ENCODE measurements around the gene ACTL9. TPM values are rescaled to one million over a fixed set of nuclear protein-coding genes. Genes with fewer than 3 reads are reported as not detected.

Gene ACTL9
- polyA plus RNA-seq, 2 donors: not detected

GRCh38 chr19:8673276-8673891 lies 25.2 kb downstream of the ACTL9 start:
- no peaks in the 10 kb centered on the region for H3K36me3 ChIP-seq (ENCODE audit: control insufficient read depth in 2 of 2, insufficient read depth in 2 of 2, low read length in 1 of 2)
- H3K9me3 ChIP-seq (ENCODE audit: control insufficient read depth in 2 of 2, insufficient read depth in 1 of 2, low read depth in 1 of 2, low read length in 1 of 2): peaks cover 0 to 2% of the 10 kb centered on the region in 2 donors
- H3K4me3 ChIP-seq (ENCODE audit: low read depth in 1 of 2, low read length in 2 of 2): no peak overlapping the region
- no peaks in the 10 kb centered on the region for H3K27me3 ChIP-seq (ENCODE audit: control insufficient read depth in 1 of 2, insufficient read depth in 2 of 2, low read length in 2 of 2)
- WGBS, 2 donors: 66 to 73% methylated on average over 6 of the region's 6 CpGs
- no peak overlapping the region for H3K27ac ChIP-seq (ENCODE audit: low read depth in 2 of 2, low read length in 1 of 2)
- H3K4me1 ChIP-seq (ENCODE audit: control insufficient read depth in 2 of 2, insufficient read depth in 2 of 2, low read length in 1 of 2): no peaks in the 10 kb centered on the region

GRCh38 chr19:8666814-8667405 lies 31.7 kb downstream of the ACTL9 start:
- Histone ChIP-seq H3K4me1 (ENCODE audit: control insufficient read depth in 2 of 2, insufficient read depth in 2 of 2, low read length in 1 of 2) (no peaks in the 10 kb centered on the region), H3K4me3 (ENCODE audit: low read depth in 1 of 2, low read length in 2 of 2) (no peak overlapping the region), H3K27me3 (ENCODE audit: control insufficient read depth in 1 of 2, insufficient read depth in 2 of 2, low read length in 2 of 2) (no peaks in the 10 kb centered on the region), H3K27ac (ENCODE audit: low read depth in 2 of 2, low read length in 1 of 2) (no peak overlapping the region), H3K36me3 (ENCODE audit: control insufficient read depth in 2 of 2, insufficient read depth in 2 of 2, low read length in 1 of 2) (no peaks in the 10 kb centered on the region), H3K9me3 (ENCODE audit: control insufficient read depth in 2 of 2, insufficient read depth in 1 of 2, low read depth in 1 of 2, low read length in 1 of 2) (no peaks in the 10 kb centered on the region)
- 62 to 72% methylated on average over 9 of the region's 9 CpGs for WGBS, 2 donors

- Histone ChIP-seq H3K27ac (ENCODE audit: low read depth in 2 of 2, low read length in 1 of 2) (no peak overlapping the region), H3K4me3 (ENCODE audit: low read depth in 1 of 2, low read length in 2 of 2) (no peak overlapping the region), H3K27me3 (ENCODE audit: control insufficient read depth in 1 of 2, insufficient read depth in 2 of 2, low read length in 2 of 2) (no peaks in the 10 kb centered on the region), H3K9me3 (ENCODE audit: control insufficient read depth in 2 of 2, insufficient read depth in 1 of 2, low read depth in 1 of 2, low read length in 1 of 2) (no peaks in the 10 kb centered on the region), H3K4me1 (ENCODE audit: control insufficient read depth in 2 of 2, insufficient read depth in 2 of 2, low read length in 1 of 2) (no peaks in the 10 kb centered on the region), H3K36me3 (ENCODE audit: control insufficient read depth in 2 of 2, insufficient read depth in 2 of 2, low read length in 1 of 2) (no peaks in the 10 kb centered on the region)
- WGBS, 2 donors: 59 to 67% methylated on average over 3 of the region's 3 CpGs
Measured at GRCh38 chr19:8665468-8666213, 33.0 kb downstream of the ACTL9 start.

- Histone ChIP-seq H3K4me3 (ENCODE audit: low read depth in 1 of 2, low read length in 2 of 2) (no peak overlapping the region), H3K27me3 (ENCODE audit: control insufficient read depth in 1 of 2, insufficient read depth in 2 of 2, low read length in 2 of 2) (no peaks in the 10 kb centered on the region), H3K36me3 (ENCODE audit: control insufficient read depth in 2 of 2, insufficient read depth in 2 of 2, low read length in 1 of 2) (no peaks in the 10 kb centered on the region), H3K4me1 (ENCODE audit: control insufficient read depth in 2 of 2, insufficient read depth in 2 of 2, low read length in 1 of 2) (no peaks in the 10 kb centered on the region), H3K27ac (ENCODE audit: low read depth in 2 of 2, low read length in 1 of 2) (no peak overlapping the region), H3K9me3 (ENCODE audit: control insufficient read depth in 2 of 2, insufficient read depth in 1 of 2, low read depth in 1 of 2, low read length in 1 of 2) (no peaks in the 10 kb centered on the region)
- WGBS, 2 donors: 63 to 65% methylated on average over 4 of the region's 4 CpGs
Measured at GRCh38 chr19:8664671-8665057, 33.9 kb downstream of the ACTL9 start.

DNA sequence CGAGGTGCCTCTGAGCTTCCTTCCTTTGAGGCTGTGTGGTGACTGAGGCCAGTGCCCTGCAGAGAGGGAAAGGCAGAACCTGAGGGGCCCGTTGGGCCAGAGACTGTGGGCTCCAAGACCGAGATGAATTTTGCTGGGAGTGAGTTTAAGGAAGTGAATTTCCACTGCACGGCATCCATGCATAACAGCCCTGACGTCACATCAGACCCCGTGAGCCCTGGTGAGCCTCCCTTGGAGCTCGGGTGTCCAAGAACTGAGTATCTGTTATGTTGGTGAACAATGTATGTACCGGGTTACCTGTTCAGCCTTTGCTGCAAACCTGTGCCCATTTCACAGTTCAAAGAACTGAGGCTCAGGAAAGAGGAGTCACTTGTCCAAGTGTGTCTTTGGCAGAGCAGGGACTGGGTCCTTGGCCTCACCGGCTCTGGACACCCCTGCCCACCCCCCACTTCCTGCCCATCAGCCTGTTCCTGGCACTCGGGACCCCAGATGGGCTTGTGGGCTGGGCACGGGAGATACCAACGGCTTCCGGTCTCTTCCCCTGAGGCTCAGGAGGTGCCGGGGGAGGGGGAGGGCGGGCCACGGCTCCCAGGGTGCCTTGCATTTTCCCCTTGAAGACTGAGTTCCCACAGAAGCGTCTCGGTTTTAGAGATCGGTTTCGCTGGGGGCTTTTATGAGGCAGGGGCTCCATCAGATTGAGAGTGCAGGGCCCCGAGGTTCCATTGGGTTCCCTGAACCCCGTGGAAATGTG lies 34.5 kb downstream of the ACTL9 start:
- Histone ChIP-seq H3K4me1 (ENCODE audit: control insufficient read depth in 2 of 2, insufficient read depth in 2 of 2, low read length in 1 of 2) (no peaks in the 10 kb centered on the region), H3K27me3 (ENCODE audit: control insufficient read depth in 1 of 2, insufficient read depth in 2 of 2, low read length in 2 of 2) (no peaks in the 10 kb centered on the region), H3K9me3 (ENCODE audit: control insufficient read depth in 2 of 2, insufficient read depth in 1 of 2, low read depth in 1 of 2, low read length in 1 of 2) (no peaks in the 10 kb centered on the region), H3K4me3 (ENCODE audit: low read depth in 1 of 2, low read length in 2 of 2) (no peak overlapping the region), H3K36me3 (ENCODE audit: control insufficient read depth in 2 of 2, insufficient read depth in 2 of 2, low read length in 1 of 2) (no peaks in the 10 kb centered on the region), H3K27ac (ENCODE audit: low read depth in 2 of 2, low read length in 1 of 2) (no peak overlapping the region)
- 34 to 36% methylated on average over 22 of the region's 22 CpGs for WGBS, 2 donors

GRCh38 chr19:8662263-8662662 lies 36.3 kb downstream of the ACTL9 start:
- Histone ChIP-seq H3K36me3 (ENCODE audit: control insufficient read depth in 2 of 2, insufficient read depth in 2 of 2, low read length in 1 of 2) (no peaks in the 10 kb centered on the region), H3K9me3 (ENCODE audit: control insufficient read depth in 2 of 2, insufficient read depth in 1 of 2, low read depth in 1 of 2, low read length in 1 of 2) (no peaks in the 10 kb centered on the region), H3K4me1 (ENCODE audit: control insufficient read depth in 2 of 2, insufficient read depth in 2 of 2, low read length in 1 of 2) (no peaks in the 10 kb centered on the region), H3K4me3 (ENCODE audit: low read depth in 1 of 2, low read length in 2 of 2) (no peak overlapping the region), H3K27me3 (ENCODE audit: control insufficient read depth in 1 of 2, insufficient read depth in 2 of 2, low read length in 2 of 2) (no peaks in the 10 kb centered on the region), H3K27ac (ENCODE audit: low read depth in 2 of 2, low read length in 1 of 2) (no peak overlapping the region)
- WGBS, 2 donors: 85 to 89% methylated on average over 4 of the region's 4 CpGs

DNA sequence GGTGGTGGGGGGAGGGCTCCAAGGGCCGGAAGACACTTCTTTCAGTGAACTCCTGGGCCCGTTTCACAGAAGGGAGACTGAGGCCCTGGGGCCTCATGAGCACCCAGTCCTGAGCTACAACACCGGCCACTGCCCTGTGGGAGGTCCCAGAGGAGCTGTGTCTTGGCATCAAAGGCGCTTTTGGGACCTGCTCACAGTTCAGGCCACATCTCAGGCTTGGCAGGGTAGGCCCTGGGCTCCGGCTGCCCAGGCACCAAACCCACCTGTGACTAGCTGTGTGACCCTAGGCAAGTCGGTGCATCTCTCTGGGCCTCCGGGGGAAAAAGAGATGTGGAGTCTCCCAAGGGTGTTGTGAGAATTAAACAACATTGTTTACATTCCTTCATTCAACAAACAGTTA lies 38.7 kb downstream of the ACTL9 start:
- Histone ChIP-seq H3K36me3 (ENCODE audit: control insufficient read depth in 2 of 2, insufficient read depth in 2 of 2, low read length in 1 of 2) (no peaks in the 10 kb centered on the region), H3K4me1 (ENCODE audit: control insufficient read depth in 2 of 2, insufficient read depth in 2 of 2, low read length in 1 of 2) (no peaks in the 10 kb centered on the region), H3K27ac (ENCODE audit: low read depth in 2 of 2, low read length in 1 of 2) (no peak overlapping the region), H3K9me3 (ENCODE audit: control insufficient read depth in 2 of 2, insufficient read depth in 1 of 2, low read depth in 1 of 2, low read length in 1 of 2) (no peaks in the 10 kb centered on the region), H3K27me3 (ENCODE audit: control insufficient read depth in 1 of 2, insufficient read depth in 2 of 2, low read length in 2 of 2) (no peaks in the 10 kb centered on the region), H3K4me3 (ENCODE audit: low read depth in 1 of 2, low read length in 2 of 2) (no peak overlapping the region)
- 68 to 74% methylated on average over 7 of the region's 7 CpGs for WGBS, 2 donors

DNA sequence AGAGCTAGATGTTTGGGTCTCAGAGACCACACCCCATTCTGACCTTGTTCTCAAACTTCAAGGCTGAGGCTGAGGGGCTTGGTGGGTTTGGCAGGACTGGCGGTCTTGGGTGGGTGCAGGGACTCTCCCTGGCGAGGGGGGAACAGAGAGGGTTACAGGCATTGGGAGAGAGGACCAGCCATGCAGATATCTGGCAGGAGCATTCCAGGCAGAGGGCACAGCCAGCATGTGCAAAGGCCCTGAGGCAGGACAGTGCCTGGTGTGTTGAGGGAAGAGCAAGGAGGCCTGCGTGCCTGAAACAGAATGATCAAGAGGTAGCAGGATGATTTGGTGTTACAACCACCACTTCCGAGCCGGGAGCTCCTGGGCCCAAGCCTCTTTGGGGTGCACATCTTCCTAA lies 40.7 kb downstream of the ACTL9 start:
- Histone ChIP-seq H3K4me3 (ENCODE audit: low read depth in 1 of 2, low read length in 2 of 2) (no peak overlapping the region), H3K27ac (ENCODE audit: low read depth in 2 of 2, low read length in 1 of 2) (no peak overlapping the region), H3K4me1 (ENCODE audit: control insufficient read depth in 2 of 2, insufficient read depth in 2 of 2, low read length in 1 of 2) (no peaks in the 10 kb centered on the region), H3K36me3 (ENCODE audit: control insufficient read depth in 2 of 2, insufficient read depth in 2 of 2, low read length in 1 of 2) (no peaks in the 10 kb centered on the region), H3K27me3 (ENCODE audit: control insufficient read depth in 1 of 2, insufficient read depth in 2 of 2, low read length in 2 of 2) (no peaks in the 10 kb centered on the region), H3K9me3 (ENCODE audit: control insufficient read depth in 2 of 2, insufficient read depth in 1 of 2, low read depth in 1 of 2, low read length in 1 of 2) (no peaks in the 10 kb centered on the region)
- WGBS, 2 donors: 80 to 87% methylated on average over 5 of the region's 5 CpGs

- no peak overlapping the region for H3K27ac ChIP-seq (ENCODE audit: low read depth in 2 of 2, low read length in 1 of 2)
- no peaks in the 10 kb centered on the region for H3K27me3 ChIP-seq (ENCODE audit: control insufficient read depth in 1 of 2, insufficient read depth in 2 of 2, low read length in 2 of 2)
- no peak overlapping the region for H3K4me3 ChIP-seq (ENCODE audit: low read depth in 1 of 2, low read length in 2 of 2)
- no peaks in the 10 kb centered on the region for H3K36me3 ChIP-seq (ENCODE audit: control insufficient read depth in 2 of 2, insufficient read depth in 2 of 2, low read length in 1 of 2)
- no peaks in the 10 kb centered on the region for H3K9me3 ChIP-seq (ENCODE audit: control insufficient read depth in 2 of 2, insufficient read depth in 1 of 2, low read depth in 1 of 2, low read length in 1 of 2)
- no peaks in the 10 kb centered on the region for H3K4me1 ChIP-seq (ENCODE audit: control insufficient read depth in 2 of 2, insufficient read depth in 2 of 2, low read length in 1 of 2)
- WGBS, 2 donors: 68 to 77% methylated on average over 10 to 12 of the region's 12 CpGs
Measured at GRCh38 chr19:8655340-8655709, 43.3 kb downstream of the ACTL9 start.

All from esophagus (tissue), 2 donors.